ENCODE measurements around the gene UNC5B. TPM values are rescaled to one million over a fixed set of nuclear protein-coding genes. Genes with fewer than 3 reads are reported as not detected.

UNC5B gene
- total RNA-seq, 2 experiments from 2014 or later, result 0.07 TPM

DNA sequence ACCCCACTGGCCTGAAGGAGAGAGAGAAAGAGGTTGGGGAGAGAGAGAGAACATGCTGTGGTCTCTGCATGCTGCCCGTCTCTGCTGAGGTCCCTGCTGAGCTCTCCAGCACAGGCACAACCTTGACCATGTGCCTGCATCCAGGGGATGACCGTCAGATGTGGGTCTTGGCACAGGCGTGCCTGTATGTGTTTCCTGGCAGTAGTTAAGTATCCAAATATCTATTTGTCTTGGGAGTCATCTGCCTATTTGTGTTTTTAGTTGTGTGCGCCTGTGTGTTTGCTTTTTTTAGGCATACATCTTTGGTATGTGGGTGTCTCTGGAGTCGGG, 1.9 kb upstream of the UNC5B start:
- ATAC-seq (no peak), DNase-seq (no peak)
- Mint-ChIP-seq H3K4me1 (ENCODE audit: low read depth) (peaks cover 14% of the 10 kb centered on the region), H3K4me3 (no peak overlapping the region), H3K27me3 (peaks cover 65% of the 10 kb centered on the region), H3K27ac (no peak overlapping the region), H3K9me3 (no peaks in the 10 kb centered on the region), H3K36me3 (ENCODE audit: low read depth) (no peaks in the 10 kb centered on the region)
- TF ChIP-seq, protein P1, sequence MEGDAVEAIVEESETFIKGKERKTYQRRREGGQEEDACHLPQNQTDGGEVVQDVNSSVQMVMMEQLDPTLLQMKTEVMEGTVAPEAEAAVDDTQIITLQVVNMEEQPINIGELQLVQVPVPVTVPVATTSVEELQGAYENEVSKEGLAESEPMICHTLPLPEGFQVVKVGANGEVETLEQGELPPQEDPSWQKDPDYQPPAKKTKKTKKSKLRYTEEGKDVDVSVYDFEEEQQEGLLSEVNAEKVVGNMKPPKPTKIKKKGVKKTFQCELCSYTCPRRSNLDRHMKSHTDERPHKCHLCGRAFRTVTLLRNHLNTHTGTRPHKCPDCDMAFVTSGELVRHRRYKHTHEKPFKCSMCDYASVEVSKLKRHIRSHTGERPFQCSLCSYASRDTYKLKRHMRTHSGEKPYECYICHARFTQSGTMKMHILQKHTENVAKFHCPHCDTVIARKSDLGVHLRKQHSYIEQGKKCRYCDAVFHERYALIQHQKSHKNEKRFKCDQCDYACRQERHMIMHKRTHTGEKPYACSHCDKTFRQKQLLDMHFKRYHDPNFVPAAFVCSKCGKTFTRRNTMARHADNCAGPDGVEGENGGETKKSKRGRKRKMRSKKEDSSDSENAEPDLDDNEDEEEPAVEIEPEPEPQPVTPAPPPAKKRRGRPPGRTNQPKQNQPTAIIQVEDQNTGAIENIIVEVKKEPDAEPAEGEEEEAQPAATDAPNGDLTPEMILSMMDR (IDR thresholded peaks at IDR 0.05), result no peak
- ChIA-PET CTCF (interaction anchor here (1.5 kb wide), 1 partner anchor 41 kb away, joined by 3 read pairs; no protein-coding TSS in a partner anchor), POLR2A (no interaction called here)
- intact Hi-C loops (cut with micrococcal nuclease), result no loop called here

DNA sequence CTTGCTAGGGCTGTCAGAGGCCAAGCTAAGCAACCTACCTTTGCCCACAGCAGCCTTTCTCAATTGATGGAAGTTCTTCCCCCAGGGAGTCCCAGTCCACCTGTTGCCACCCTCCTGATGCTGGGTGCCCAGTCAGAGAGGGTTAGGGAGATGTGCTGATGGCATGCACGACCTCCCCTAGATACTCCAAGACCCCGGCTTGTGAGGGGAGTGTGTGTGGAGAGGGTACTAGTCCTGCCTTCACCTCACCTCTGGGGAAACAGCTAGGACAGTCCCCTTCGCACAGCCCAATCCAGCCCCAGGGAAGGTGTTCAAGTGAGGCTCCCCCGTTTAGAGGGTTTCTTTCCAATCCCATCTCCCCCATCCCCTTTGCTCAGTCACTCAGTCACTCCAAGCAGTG, 1.3 kb upstream of the UNC5B start:
- POLR2A ChIA-PET, result no interaction called here
- DNase-seq, result no peak
- peaks cover 70% of the 10 kb centered on the region for H3K27me3 Mint-ChIP-seq
- H3K36me3 Mint-ChIP-seq (ENCODE audit: low read depth), result no peaks in the 10 kb centered on the region
- peaks cover 14% of the 10 kb centered on the region for H3K4me1 Mint-ChIP-seq (ENCODE audit: low read depth)
- H3K4me3 Mint-ChIP-seq, result no peak overlapping the region
- no peak overlapping the region for H3K27ac Mint-ChIP-seq
- intact Hi-C loops (cut with micrococcal nuclease), result no loop called here
- CTCF ChIA-PET, result interaction anchor here (1.3 to 1.5 kb wide), 2 partner anchors 41 to 285 kb away, joined by 3 to 4 read pairs; no protein-coding TSS in a partner anchor
- TF ChIP-seq, protein P1 (IDR thresholded peaks at IDR 0.05), result no peak
- no peaks in the 10 kb centered on the region for H3K9me3 Mint-ChIP-seq
- ATAC-seq, result no peak

DNA sequence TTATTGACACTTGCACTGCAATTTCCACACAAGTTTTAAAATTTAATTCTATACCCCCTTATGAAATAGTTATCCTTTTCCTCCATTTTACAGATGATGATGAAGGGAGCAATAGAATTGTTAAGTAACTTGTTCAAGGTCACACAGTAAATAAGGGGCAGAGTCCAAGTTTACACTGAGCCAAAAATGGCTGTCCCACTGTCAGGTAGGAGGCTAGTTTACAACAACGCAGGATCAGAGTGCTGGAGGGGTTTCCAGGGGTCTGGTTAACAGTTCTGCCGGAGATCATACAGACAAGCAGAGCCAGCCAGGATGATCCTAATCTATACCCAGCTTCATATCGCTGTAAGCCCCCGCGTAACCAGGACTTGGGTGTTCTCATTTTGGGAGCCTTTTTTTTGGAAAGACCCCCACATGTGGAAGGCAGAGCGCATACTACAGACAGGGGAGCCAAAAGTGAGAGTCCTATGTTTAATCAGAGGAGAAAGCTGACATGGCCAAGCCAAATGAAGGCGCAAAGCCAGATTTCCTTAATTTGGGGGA, 524 bp upstream of the UNC5B start:
- Mint-ChIP-seq H3K36me3 (ENCODE audit: low read depth) (no peaks in the 10 kb centered on the region), H3K9me3 (no peaks in the 10 kb centered on the region), H3K27ac (no peak overlapping the region), H3K4me3 (peak overlapping the region; percentile 40), H3K4me1 (ENCODE audit: low read depth) (peaks cover 14% of the 10 kb centered on the region), H3K27me3 (peaks cover 73% of the 10 kb centered on the region)
- POLR2A ChIA-PET, result no interaction called here
- no peak for DNase-seq
- ATAC-seq, result no peak
- TF ChIP-seq, protein P1 (IDR thresholded peaks at IDR 0.05), result no peak
- CTCF ChIA-PET, result interaction anchor here (1.3 to 1.5 kb wide), 2 partner anchors 42 to 286 kb away, joined by 3 to 4 read pairs; no protein-coding TSS in a partner anchor
- intact Hi-C loops (cut with micrococcal nuclease), result no loop called here

DNA sequence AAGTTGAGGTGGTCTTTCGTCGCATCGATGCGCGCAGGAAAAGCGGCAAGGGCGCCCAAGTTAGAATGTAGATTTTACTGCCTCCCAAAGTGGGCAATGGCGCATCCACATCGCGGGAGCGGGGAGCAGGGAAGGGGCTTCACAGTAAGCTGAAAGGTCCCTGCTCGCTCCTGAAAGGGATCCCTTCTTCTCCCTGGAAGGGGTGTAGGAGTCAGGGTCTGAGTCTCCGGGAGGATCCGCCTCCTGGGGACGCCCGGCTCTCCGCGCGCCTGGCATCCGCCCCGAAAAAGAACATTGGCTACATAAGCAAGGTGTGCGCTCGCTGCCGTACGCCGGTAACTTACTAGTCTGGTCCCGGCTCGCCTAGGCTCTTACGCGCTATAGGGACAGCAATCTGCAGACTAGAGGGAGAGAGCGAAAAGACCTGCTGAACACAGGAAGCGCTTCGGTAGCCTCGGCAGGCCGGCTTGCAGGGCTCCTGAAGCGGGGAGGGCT, 804 bp downstream of the UNC5B start:
- intact Hi-C loops (cut with micrococcal nuclease), result no loop called here
- Mint-ChIP-seq H3K27ac (no peak overlapping the region), H3K27me3 (peaks cover 66% of the 10 kb centered on the region), H3K4me1 (ENCODE audit: low read depth) (peaks cover 19% of the 10 kb centered on the region), H3K9me3 (no peaks in the 10 kb centered on the region), H3K4me3 (peak overlapping the region; percentile 52), H3K36me3 (ENCODE audit: low read depth) (no peaks in the 10 kb centered on the region)
- peak; percentile 67 for DNase-seq
- ChIA-PET POLR2A (interaction anchor here (0.5 to 0.6 kb wide), 2 partner anchors 159 to 310 kb away, joined by 3 to 4 read pairs; no protein-coding TSS in a partner anchor), CTCF (no interaction called here)
- TF ChIP-seq, protein P1 (IDR thresholded peaks at IDR 0.05), result no peak
- ATAC-seq, result peak; percentile 29

DNA sequence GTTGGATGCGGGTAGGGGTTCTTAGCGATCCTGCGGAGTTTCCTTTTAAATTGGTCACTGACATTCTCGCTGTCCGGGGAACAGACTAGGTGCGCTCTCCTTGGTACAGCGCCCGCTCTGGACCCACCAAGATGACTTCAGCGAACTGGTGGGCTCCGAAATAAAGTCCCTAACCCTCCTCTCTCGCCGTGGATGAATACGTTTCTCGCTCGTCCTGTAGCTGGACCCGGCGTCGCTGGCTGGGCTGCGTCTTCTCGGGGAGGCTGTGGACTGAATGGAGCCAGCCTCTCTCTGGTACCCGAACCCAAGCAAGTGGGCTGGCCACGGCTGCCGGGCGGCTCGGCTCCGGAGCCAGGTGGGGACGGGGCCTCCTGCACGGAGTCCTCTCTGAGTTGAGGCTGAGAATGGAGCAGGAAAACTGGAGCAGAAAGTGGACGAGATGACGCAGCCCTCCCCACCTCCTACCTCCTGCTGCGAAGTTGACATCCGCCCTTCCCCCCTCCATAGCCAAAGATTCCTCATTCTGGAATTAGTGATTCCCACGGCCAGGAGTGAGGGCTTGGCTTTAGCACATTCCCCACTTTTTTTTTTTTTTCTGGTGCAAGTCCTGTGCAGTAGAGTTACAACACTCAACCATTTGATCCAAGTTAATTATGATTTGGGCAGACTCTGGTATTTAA, 1.5 kb downstream of the UNC5B start:
- Mint-ChIP-seq H3K9me3 (no peaks in the 10 kb centered on the region), H3K36me3 (ENCODE audit: low read depth) (no peaks in the 10 kb centered on the region), H3K4me3 (no peak overlapping the region), H3K27me3 (peaks cover 66% of the 10 kb centered on the region), H3K27ac (no peak overlapping the region), H3K4me1 (ENCODE audit: low read depth) (peaks cover 19% of the 10 kb centered on the region)
- CTCF ChIA-PET, result no interaction called here
- ATAC-seq, result no peak
- intact Hi-C loops (cut with micrococcal nuclease), result no loop called here
- POLR2A ChIA-PET, result interaction anchor here (0.5 kb wide), 1 partner anchor 160 kb away, joined by 3 read pairs; no protein-coding TSS in a partner anchor
- no peak for DNase-seq
- TF ChIP-seq, protein P1 (IDR thresholded peaks at IDR 0.05), result no peak
